OCI-LY7 (cell line): ENCODE data around the gene KLHL3.

Experiments used
- EZH2phosphoT487 ChIP-seq: fragments of 200-600 bp; sonication (generic); IDR thresholded peaks from 2 replicates; pipeline ENCODE4 v1.6.1; 2018; ENCODE audit warnings: low read depth, borderline replicate concordance, mild to moderate bottlenecking, mixed run types, antibody characterized with exemption, low read length, moderate library complexity, mixed read lengths
- TF ChIP-seq, protein P1 (sequence below): fragments of 200-600 bp; sonication (generic); conservative IDR thresholded peaks from 2 replicates; pipeline ENCODE4 v1.5.1; 2014; ENCODE audit warnings: mild to moderate bottlenecking, antibody characterized with exemption, low read length, moderate library complexity, mixed read lengths

DNA sequence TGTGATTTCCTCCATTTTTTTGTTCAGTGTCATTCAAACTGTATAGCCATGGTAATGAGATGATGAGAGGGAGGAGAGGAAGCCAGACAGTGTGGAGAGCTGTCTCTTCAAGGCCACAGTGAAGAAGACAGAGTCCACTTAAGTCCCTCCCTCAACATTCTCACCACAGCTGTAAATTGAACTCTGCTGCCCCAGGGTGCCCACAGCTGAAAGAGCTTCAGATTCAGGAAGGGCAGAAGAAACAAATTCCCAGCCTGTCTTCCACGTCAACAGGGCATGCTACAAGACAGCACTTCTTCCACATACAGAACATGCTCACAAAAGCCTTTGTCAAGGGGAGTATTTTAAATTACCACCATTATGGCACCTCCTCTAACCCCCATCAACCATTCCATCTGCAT lies 100.4 kb downstream of the KLHL3 start:
- TF ChIP-seq, protein P1, sequence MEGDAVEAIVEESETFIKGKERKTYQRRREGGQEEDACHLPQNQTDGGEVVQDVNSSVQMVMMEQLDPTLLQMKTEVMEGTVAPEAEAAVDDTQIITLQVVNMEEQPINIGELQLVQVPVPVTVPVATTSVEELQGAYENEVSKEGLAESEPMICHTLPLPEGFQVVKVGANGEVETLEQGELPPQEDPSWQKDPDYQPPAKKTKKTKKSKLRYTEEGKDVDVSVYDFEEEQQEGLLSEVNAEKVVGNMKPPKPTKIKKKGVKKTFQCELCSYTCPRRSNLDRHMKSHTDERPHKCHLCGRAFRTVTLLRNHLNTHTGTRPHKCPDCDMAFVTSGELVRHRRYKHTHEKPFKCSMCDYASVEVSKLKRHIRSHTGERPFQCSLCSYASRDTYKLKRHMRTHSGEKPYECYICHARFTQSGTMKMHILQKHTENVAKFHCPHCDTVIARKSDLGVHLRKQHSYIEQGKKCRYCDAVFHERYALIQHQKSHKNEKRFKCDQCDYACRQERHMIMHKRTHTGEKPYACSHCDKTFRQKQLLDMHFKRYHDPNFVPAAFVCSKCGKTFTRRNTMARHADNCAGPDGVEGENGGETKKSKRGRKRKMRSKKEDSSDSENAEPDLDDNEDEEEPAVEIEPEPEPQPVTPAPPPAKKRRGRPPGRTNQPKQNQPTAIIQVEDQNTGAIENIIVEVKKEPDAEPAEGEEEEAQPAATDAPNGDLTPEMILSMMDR = no peak
- no peak for TF ChIP-seq EZH2phosphoT487
